CD14-positive monocyte (primary cell): ENCODE measurements around the gene HAL. TPM values are rescaled to one million over a fixed set of nuclear protein-coding genes. Genes with fewer than 3 reads are reported as not detected.

Experiments
- DNase-seq, 3 donors: peaks; one replicate each; pipeline ENCODE4 v3.0.0-alpha.2; 2011 to 2022
- H2AFZ ChIP-seq: 2 replicates; pipeline ENCODE4 v1.6.0; 2012; ENCODE audit warnings: mild to moderate bottlenecking, low read depth, low read length, inconsistent platforms; ENCODE audit not compliant: insufficient read depth, poor library complexity, severe bottlenecking
- H3K27ac ChIP-seq, 2 donors: 1 replicate in 1 of 2; 2 replicates in 1 of 2; pipeline ENCODE4 v1.5.1; 2012 to 2013; ENCODE audit warnings: low read length in 2 of 2, control low read depth in 1 of 2, inconsistent platforms in 1 of 2, low read depth in 1 of 2, mild to moderate bottlenecking in 1 of 2
- H3K27me3 ChIP-seq, 2 donors: one replicate each; pipeline versions ENCODE4 v1.6.0 to v1.6.1; 2011 to 2013; ENCODE audit warnings: low read length in 2 of 2; ENCODE audit not compliant: control insufficient read depth in 2 of 2, insufficient read depth in 2 of 2
- H3K36me3 ChIP-seq, 2 donors: replicated peaks in 1 of 2; 1 replicate in 1 of 2; 2 replicates in 1 of 2; pipeline versions ENCODE4 v1.5.1 to v1.6.1; 2012 to 2013; ENCODE audit warnings: low read length in 2 of 2, control low read depth in 1 of 2, inconsistent platforms in 1 of 2, mild to moderate bottlenecking in 1 of 2; ENCODE audit not compliant: insufficient read depth in 2 of 2, control insufficient read depth in 1 of 2
- H3K4me1 ChIP-seq, 2 donors: 1 replicate in 1 of 2; 2 replicates in 1 of 2; pipeline versions ENCODE4 v1.5.1 to v1.6.1; 2012 to 2013; ENCODE audit warnings: low read length in 2 of 2, control low read depth in 1 of 2, inconsistent platforms in 1 of 2, mild to moderate bottlenecking in 1 of 2, moderate library complexity in 1 of 2; ENCODE audit not compliant: insufficient read depth in 2 of 2, control insufficient read depth in 1 of 2
- H3K4me2 ChIP-seq: replicated peaks from 2 replicates; pipeline ENCODE3; 2012; ENCODE audit warnings: low read length, moderate library complexity, mild to moderate bottlenecking; ENCODE audit not compliant: poor library complexity, severe bottlenecking; ENCODE audit errors: extremely low read depth
- H3K4me3 ChIP-seq, 3 experiments: fragments of 200-600 bp in 1 of 3; sonication (generic) in 1 of 3; replicated peaks in 1 of 3; 1 replicate in 2 of 3; 2 replicates in 1 of 3; pipeline ENCODE4 v1.5.1; 2011 to 2013; ENCODE audit warnings: low read length in 3 of 3, mild to moderate bottlenecking in 3 of 3, control low read depth in 2 of 3, low read depth in 2 of 3, inconsistent platforms in 1 of 3, moderate library complexity in 1 of 3
- H3K79me2 ChIP-seq: 2 replicates; pipeline ENCODE4 v1.6.0; 2012; ENCODE audit warnings: mild to moderate bottlenecking, control low read depth, inconsistent platforms, low read length, moderate library complexity; ENCODE audit not compliant: insufficient read depth
- H3K9ac ChIP-seq: 2 replicates; pipeline ENCODE4 v1.6.0; 2017; ENCODE audit warnings: low read length, mild to moderate bottlenecking; ENCODE audit not compliant: insufficient read depth, poor library complexity, severe bottlenecking
- H3K9me3 ChIP-seq, 2 donors: replicated peaks in 1 of 2; 1 replicate in 1 of 2; 2 replicates in 1 of 2; pipeline versions ENCODE4 v1.5.1 to v1.6.1; 2012 to 2013; ENCODE audit warnings: low read length in 2 of 2, control low read depth in 1 of 2; ENCODE audit not compliant: control insufficient read depth in 1 of 2, insufficient read depth in 1 of 2
- H4K20me1 ChIP-seq: 2 replicates; pipeline ENCODE4 v1.6.0; 2012; ENCODE audit warnings: mild to moderate bottlenecking, low read length, control low read depth, moderate library complexity; ENCODE audit not compliant: insufficient read depth
- H3K27ac Mint-ChIP-seq, 7 donors: one replicate each; pipeline ENCODE4 v1.8.0; 2020; ENCODE audit warnings: mild to moderate bottlenecking in 7 of 7, mixed read lengths in 7 of 7, moderate library complexity in 6 of 7, inconsistent platforms in 2 of 7
- H3K27me3 Mint-ChIP-seq, 3 donors: one replicate each; pipeline ENCODE4 v1.8.0; 2021 to 2022; ENCODE audit warnings: low read depth in 3 of 3, mild to moderate bottlenecking in 3 of 3, mixed read lengths in 3 of 3, moderate library complexity in 3 of 3, inconsistent platforms in 1 of 3
- H3K36me3 Mint-ChIP-seq, 2 donors: one replicate each; pipeline ENCODE4 v1.8.0; 2020; ENCODE audit warnings: mixed read lengths in 2 of 2, inconsistent platforms in 1 of 2, mild to moderate bottlenecking in 1 of 2
- H3K4me1 Mint-ChIP-seq: one replicate; pipeline ENCODE4 v1.8.0; 2020; ENCODE audit warnings: mild to moderate bottlenecking, mixed read lengths
- H3K4me3 Mint-ChIP-seq, 2 donors: one replicate each; pipeline ENCODE4 v1.8.0; 2020; ENCODE audit warnings: mild to moderate bottlenecking in 2 of 2, mixed read lengths in 2 of 2, moderate library complexity in 1 of 2
- H3K9me3 Mint-ChIP-seq, 7 donors: one replicate each; pipeline ENCODE4 v1.8.0; 2020 to 2022; ENCODE audit warnings: mixed read lengths in 7 of 7, mild to moderate bottlenecking in 6 of 7, moderate library complexity in 6 of 7, inconsistent platforms in 2 of 7
- CTCF ChIP-seq: fragments of 200-600 bp; IDR thresholded peaks from one replicate; pipeline ENCODE4 v1.8.0; 2022; ENCODE audit warnings: antibody characterized with exemption, mild to moderate bottlenecking
- WGBS: methylation state at CpG from one replicate; pipeline ENCODE4 v1.1.5; 2013; ENCODE audit warnings: missing lambda C conversion rate; ENCODE audit not compliant: insufficient coverage; 5-methylcytosine and 5-hydroxymethylcytosine counted together
- intact Hi-C, 2 donors: fragments of 100-400 bp; cut with micrococcal nuclease; formaldehyde crosslinking; loops; one replicate each; pipeline versions ENCODE4 v1.15.0 to v1.15.1; 2023
- polyA plus RNA-seq, 3 donors: library from polyadenylated mRNA; depleted of rRNA in 1 of 3; unstranded in 2 of 3; stranded (reverse) in 1 of 3; fragments of 300-500 nt in 2 of 3; fragments of >200 nt in 1 of 3; fragmentation: Illumina TruSeq in 2 of 3; gene quantifications; 1 replicate in 2 of 3; 2 replicates in 1 of 3; pipeline ENCODE4 v1.2.3, GENCODE V29; 2012 to 2021

Gene HAL
- polyA plus RNA-seq, 3 donors, result 28.0 to 42.0 (median 29.2) TPM

GRCh38 chr12:95953000-95953399, 43.1 kb downstream of the HAL start:
- WGBS, result no CpG with 5 or more reads among the region's 1 CpG
- Histone ChIP-seq H3K27ac (no peak overlapping the region), H3K9me3 (no peaks in the 10 kb centered on the region), H4K20me1 (no peaks in the 10 kb centered on the region), H3K27me3 (no peaks in the 10 kb centered on the region), H2AFZ (no peak overlapping the region), H3K36me3 (no peaks in the 10 kb centered on the region), H3K4me2 (no peak overlapping the region), H3K9ac (no peak overlapping the region), H3K4me1 (peaks cover 3 to 15% of the 10 kb centered on the region in 2 donors), H3K4me3 (no peak overlapping the region), H3K79me2 (no peaks in the 10 kb centered on the region)
- Mint-ChIP-seq H3K4me3 (no peak overlapping the region), H3K27me3 (no peaks in the 10 kb centered on the region), H3K36me3 (no peaks in the 10 kb centered on the region), H3K27ac (no peak overlapping the region), H3K9me3 (no peaks in the 10 kb centered on the region), H3K4me1 (peaks cover 14% of the 10 kb centered on the region)
- no peak for DNase-seq
- no peak for TF ChIP-seq CTCF
- intact Hi-C loops, result no loop called here

GRCh38 chr12:95951515-95951914, 44.6 kb downstream of the HAL start:
- DNase-seq, result peak in 2 of 3 donors; percentile 7 to 27
- peak overlapping the region in 2 of 7 donors; percentile 21 to 36 for H3K27ac Mint-ChIP-seq
- no peaks in the 10 kb centered on the region for H4K20me1 ChIP-seq
- no peaks in the 10 kb centered on the region for H3K27me3 ChIP-seq
- H3K4me3 Mint-ChIP-seq, result no peak overlapping the region
- H3K79me2 ChIP-seq, result no peaks in the 10 kb centered on the region
- H3K4me1 Mint-ChIP-seq, result peaks cover 14% of the 10 kb centered on the region
- H3K27me3 Mint-ChIP-seq, result no peaks in the 10 kb centered on the region
- no peak overlapping the region for H3K9ac ChIP-seq
- no peak overlapping the region for H2AFZ ChIP-seq
- no peaks in the 10 kb centered on the region for H3K36me3 Mint-ChIP-seq
- H3K4me3 ChIP-seq, result no peak overlapping the region
- TF ChIP-seq CTCF, result no peak
- intact Hi-C loops, result no loop called here
- peaks cover 3 to 15% of the 10 kb centered on the region in 2 donors for H3K4me1 ChIP-seq
- H3K4me2 ChIP-seq, result no peak overlapping the region
- H3K9me3 Mint-ChIP-seq, result no peaks in the 10 kb centered on the region
- H3K27ac ChIP-seq, result no peak overlapping the region
- no peaks in the 10 kb centered on the region for H3K9me3 ChIP-seq
- H3K36me3 ChIP-seq, result no peaks in the 10 kb centered on the region
